GM18873 (cell line): ENCODE results near the gene PERCC1.
A peak's percentile ranks its signal among the peaks of the same experiment; 100 is the strongest.
"Not testable (repeated sequence)": the region's sequence is repeated elsewhere in the genome, so short reads cannot be mapped to it uniquely, and the experiment has no call there.

ENCODE experiments used
- ATAC-seq: cut with Tn5 transposase; IDR thresholded peaks from one replicate; pipeline ENCODE4 v1.9.1; 2021; ENCODE audit warnings: mild to moderate bottlenecking, moderate library complexity, moderate number of reproducible peaks; ENCODE audit not compliant: unreplicated experiment, low FRiP score

PERCC1 gene

GRCh38 chr16:1466054-1466453 lies 35.2 kb downstream of the PERCC1 start:
- ATAC-seq = no peak

DNA sequence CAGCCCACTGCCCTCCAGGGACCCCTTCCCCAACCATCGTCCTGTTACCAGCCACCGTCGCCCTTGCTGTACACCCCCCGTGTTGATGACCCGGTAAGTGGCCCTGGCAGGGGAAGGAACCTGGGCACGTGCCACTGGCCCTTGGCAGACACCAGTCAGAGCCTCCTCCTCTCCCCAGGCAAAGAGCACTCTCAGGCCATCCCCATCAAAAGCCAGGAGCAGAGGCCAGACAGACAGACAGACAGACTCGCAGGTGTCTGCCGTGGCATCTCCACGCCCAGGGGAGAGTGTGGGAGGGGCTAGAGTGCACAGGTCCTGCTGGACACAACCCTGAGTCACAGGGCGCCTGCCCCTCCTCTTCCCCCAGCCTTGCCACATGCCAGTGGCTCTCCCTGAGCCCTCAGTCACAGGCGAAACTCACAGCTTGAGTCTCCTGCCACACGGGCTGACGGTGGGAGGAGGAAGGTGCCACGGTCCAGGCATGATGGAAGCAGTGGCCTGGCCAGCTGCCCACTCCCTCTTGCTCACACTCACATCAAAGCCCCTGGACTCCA lies 36.2 kb downstream of the PERCC1 start:
- no peak for ATAC-seq

- ATAC-seq = no peak
Observed at GRCh38 chr16:1468426-1468810, 37.5 kb downstream of the PERCC1 start.

DNA sequence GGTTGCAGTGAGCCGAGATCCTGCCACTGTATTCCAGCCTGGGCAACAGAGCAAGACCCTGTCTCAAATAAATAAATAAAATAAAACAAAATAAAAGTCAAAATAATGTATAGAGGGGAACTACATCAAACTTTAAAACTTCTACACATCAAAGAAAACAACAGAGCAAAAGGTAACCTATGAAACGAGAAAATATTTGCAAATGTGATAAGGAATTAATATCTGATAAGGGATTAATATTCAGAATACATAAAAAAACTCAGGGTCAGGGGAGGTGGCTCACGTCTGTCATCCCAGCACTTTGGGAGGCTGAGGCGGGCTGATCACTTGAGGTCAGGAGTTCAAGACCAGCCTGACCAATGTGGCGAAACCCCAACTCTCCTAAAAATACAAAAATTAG lies 38.3 kb downstream of the PERCC1 start:
- ATAC-seq = not testable (repeated sequence)

DNA sequence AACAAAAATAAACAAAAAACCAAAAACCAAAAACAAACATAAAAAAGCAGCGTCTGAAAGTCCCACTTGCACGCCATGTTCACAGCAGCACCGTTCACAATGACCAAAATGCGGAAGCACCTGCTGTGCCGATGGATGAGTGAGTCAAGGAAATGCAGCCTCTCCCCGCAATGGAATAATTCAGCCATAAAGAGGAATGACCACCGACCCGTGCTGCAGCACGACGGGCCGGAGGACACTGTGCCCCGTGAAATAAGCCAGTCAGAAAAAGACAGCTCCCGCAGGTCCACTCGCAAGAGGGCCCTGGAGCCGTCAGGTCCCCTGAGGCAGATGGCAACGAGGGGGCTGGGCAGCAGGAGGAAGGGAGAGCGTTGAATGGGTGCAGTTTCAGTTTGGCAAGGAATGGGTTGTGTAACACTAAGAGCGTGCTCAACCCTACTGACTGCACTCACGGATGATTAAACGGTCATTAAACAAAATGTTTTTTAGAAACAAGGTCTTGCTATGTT lies 38.9 kb downstream of the PERCC1 start:
- no peak for ATAC-seq

GRCh38 chr16:1470481-1471251 lies 39.8 kb downstream of the PERCC1 start:
- no peak for ATAC-seq

- no peak for ATAC-seq
Observed at GRCh38 chr16:1471569-1472194, 40.8 kb downstream of the PERCC1 start.

- no peak for ATAC-seq
Observed at GRCh38 chr16:1472974-1473373, 42.1 kb downstream of the PERCC1 start.

DNA sequence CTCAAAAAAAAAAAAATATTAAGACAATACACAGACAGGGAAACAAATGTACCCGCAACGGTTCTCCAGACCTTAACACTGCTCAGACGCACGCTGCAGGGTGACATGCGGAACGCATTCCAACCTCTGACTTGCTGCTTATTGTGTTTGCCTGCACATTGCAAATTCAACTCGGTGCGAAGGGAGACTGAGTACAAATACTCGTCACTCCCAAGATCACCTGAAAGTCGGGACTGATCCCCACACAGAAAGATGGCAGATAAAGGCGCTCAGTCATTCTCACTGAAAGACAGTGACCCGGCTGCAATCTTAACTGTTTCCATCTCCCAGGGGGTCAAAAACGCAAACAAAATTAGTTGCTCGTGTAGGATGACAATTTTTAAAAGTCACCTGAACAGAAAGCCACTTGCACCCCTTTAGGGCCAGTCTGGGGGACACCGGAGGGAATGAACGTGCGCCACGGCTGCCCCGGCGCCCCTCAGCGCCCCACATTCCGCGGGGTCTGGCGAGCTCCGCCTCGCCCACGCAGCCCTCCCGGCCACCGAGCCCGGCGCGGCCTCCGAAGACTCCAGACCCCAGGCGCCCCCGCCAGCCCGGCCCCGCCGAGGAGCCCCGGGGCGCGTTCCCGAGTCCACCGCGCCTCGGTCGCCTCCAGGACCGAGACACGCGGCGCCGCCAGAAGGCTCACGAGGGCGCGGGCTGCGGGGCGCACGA lies 43.4 kb downstream of the PERCC1 start:
- no peak for ATAC-seq

DNA sequence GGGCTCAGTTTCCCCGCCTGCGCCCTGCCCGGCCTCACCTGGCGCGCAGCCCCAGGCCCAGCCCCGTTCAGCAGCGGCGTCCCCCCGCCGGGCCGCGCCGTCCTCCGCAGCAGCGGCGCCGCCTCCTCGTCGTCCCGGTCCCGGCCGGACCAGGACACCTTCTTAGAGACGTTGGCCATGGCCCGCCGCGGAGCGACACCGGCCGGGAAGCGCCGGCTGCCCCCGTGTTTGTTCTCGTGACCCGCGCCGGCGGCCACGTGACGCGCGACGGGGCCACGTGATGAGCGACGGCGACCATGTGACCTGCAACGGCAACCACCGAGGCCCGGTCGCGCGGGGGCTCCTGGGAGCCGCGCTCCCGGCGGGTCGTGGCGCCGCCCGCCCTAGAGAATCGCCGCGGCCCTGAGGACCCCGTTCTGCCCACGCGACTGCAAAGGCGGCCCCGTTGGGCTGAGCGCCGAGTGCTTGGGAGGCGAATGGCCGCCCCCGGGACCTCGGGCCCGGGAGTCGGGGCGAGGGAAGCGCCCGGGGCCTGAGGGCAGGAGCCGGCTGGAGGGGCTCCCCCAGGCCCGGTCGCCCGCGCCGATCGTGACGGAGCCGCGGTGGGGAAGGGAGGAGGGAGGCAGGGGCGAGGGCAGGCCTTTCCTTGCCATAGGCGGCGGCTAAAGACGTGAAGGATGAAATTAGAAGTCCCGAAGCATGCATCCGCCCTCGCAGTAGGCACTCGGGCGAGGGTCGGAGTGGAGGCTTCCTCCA lies 44.1 kb downstream of the PERCC1 start, which contains the start of gene CLCN7:
CLCN7 (minus strand) TSS at position 233 of the 756 bp plus-strand sequence; CDS start at position 179, 54 bp downstream.
- peak; percentile 57 for ATAC-seq

DNA sequence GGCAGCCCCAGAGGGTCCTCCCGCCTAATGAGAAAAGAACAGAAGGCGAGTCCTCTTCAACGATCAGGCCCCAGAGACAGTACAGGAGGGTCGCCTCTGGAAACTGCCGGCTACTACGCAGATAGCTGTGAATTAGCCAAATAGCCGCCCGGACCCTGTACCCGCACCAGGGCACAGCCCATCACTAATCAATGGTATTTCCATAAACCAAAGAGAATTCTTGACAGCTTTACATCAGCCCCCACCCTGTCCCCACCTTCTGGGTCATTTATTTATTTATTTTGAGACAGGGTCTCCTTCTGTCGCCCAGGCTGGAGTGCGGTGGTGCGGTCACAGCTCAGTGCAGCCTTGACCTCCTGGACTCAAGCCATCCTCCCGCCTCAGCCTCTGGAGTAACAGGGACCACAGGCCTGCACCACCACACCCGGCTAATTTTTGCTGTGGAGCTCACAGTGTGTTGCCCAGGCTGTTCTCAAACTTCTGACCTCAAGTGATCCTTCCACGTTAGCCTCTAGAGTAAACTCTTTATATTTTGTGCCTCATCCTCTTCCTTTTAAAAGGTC lies 44.8 kb downstream of the PERCC1 start:
- ATAC-seq = no peak

GRCh38 chr16:1477033-1477432 lies 46.2 kb downstream of the PERCC1 start:
- ATAC-seq = no peak

- ATAC-seq = not testable (repeated sequence)
Observed at GRCh38 chr16:1478937-1479336, 48.1 kb downstream of the PERCC1 start.

DNA sequence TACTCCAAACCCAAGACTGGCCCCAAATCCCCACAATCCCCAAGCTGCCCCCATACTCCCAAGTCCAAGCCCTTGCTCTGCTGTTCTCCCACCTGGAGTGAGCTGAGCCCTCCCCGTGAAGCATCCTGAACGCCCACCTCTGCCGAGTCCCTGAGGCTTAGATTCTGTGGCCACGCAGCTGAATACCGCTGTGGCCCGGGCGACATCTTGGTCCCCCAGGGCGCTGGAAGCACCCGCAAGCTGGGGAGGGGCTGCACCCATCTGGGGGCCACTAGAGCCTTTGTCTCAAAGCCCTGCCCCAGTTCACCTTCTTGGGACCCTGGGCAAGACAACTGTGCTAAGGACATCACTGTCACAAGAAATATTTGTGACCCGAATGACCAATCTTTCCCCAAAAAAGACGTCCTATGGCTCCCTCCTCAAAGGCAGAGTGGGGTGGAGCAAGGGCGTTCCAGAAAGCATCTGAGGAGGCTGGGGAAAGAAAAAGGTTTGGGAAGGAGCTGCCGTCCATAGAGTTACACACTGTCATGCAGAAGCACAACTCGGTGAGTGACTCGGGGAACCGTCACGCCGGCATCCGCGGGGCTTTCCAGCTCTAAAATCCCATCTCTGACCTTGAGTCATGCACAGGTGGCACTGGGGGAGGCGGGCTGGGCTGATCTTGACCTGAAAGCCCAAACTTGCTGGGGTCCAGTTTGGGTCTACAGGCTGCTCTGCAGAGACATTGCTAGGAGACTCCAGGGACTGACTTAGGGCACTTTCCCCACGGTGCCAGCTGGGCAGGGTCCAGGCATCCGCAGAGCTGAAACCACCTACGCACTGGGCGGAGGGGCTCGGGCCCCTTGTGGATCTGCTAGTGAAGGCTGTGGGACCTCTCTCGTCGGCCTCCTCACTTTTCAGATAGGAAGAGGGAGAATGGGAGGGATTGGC lies 51.3 kb downstream of the PERCC1 start:
- ATAC-seq = no peak
